ENCODE data around the gene IFNAR1.

- TF ChIP-seq EZH2 (IDR thresholded peaks at IDR 0.05; ENCODE audit: insufficient read depth, poor library complexity, severe bottlenecking) (no peak), EZH2phosphoT487 (IDR thresholded peaks at IDR 0.05; ENCODE audit: insufficient read depth, low read depth) (no peak)
These were observed 11.6 kb upstream of the IFNAR1 start for GRCh38 chr21:33313183-33313582.
